ENCODE measurements around the gene SUSD2.
"Not testable (repeated sequence)": the region's sequence is repeated elsewhere in the genome, so short reads cannot be mapped to it uniquely, and the experiment has no call there.

SUSD2 gene

GRCh38 chr22:24178021-24178431 lies 3.3 kb upstream of the SUSD2 start:
- no peak for DNase-seq

- DNase-seq, result no peak
Measured at GRCh38 chr22:24178502-24179440, 2.5 kb upstream of the SUSD2 start.

GRCh38 chr22:24179478-24180210 lies 1.6 kb upstream of the SUSD2 start:
- DNase-seq, result no peak

- DNase-seq, result no peak
Measured at GRCh38 chr22:24180316-24181087, 785 bp upstream of the SUSD2 start.

- DNase-seq, result no peak
Measured at GRCh38 chr22:24181996-24182899, 961 bp downstream of the SUSD2 start.

GRCh38 chr22:24182900-24183246 lies 1.6 kb downstream of the SUSD2 start:
- not testable (repeated sequence) for DNase-seq

GRCh38 chr22:24183321-24184031 lies 2.2 kb downstream of the SUSD2 start:
- no peak for DNase-seq

- no peak for DNase-seq
Measured at GRCh38 chr22:24184057-24184798, 2.9 kb downstream of the SUSD2 start.

- DNase-seq, result no peak
Measured at GRCh38 chr22:24185001-24185500, 3.8 kb downstream of the SUSD2 start.

GRCh38 chr22:24185501-24186351 lies 4.4 kb downstream of the SUSD2 start:
- no peak for DNase-seq

GRCh38 chr22:24186352-24186740 lies 5.1 kb downstream of the SUSD2 start:
- DNase-seq, result no peak

- no peak for DNase-seq
Measured at GRCh38 chr22:24186892-24187670, 5.8 kb downstream of the SUSD2 start.

GRCh38 chr22:24187731-24188644 lies 6.7 kb downstream of the SUSD2 start:
- DNase-seq, result no peak

GRCh38 chr22:24188705-24189248 lies 7.5 kb downstream of the SUSD2 start:
- no peak for DNase-seq

- peak; percentile 29 for DNase-seq
Measured at GRCh38 chr22:24189249-24190158, 8.2 kb downstream of the SUSD2 start.

GRCh38 chr22:24190159-24190540 lies 8.9 kb downstream of the SUSD2 start:
- DNase-seq, result no peak

Data from activated naive CD4-positive, alpha-beta T cell treated with Interleukin-2 at 50 U/mL for 16 hours (primary cell).